CD4-positive, alpha-beta T cell treated with Interleukin-2 at 100 ng/mL for 4 hours (primary cell): ENCODE results near the gene HTD2.
"Not testable (repeated sequence)": the region's sequence is repeated elsewhere in the genome, so short reads cannot be mapped to it uniquely, and the experiment has no call there.

ENCODE experiments used
- DNase-seq: peaks from one replicate; pipeline ENCODE4 v3.0.0-alpha.2; 2020; ENCODE audit warnings: low spot score

The HTD2 gene

DNA sequence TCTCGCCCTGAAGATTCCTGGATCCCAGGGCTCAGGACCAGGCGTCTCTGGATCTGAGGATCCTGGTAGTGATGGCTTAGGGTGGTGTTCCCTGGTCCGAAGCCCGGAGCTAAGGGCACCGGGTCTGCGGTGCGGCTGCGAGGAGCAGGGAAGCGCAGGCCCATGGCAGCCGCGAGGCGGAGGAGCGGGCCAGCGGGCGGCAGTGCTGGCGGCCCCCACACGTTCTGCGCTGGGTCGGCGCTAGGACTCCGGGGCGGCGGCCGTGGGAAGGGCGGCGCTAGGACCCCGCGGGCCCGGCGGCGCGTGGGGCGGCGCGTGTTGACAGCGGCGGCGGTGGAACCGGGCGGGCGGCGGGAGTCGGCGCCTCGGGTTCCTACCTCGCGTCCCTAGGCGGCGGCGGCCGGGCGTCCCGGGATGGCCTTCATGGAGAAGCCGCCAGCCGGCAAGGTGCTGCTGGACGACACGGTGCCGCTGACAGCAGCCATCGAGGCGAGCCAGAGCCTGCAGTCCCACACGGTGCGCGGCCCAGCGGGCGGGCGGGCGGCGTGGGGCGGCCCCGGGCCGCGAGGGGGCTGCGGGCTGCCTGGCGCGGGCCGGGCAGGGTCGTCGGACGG is 26.4 kb downstream of the HTD2 start, which contains the start of gene PXK:
Gene PXK, plus strand, starts transcription at position 318 of the 614 bp plus-strand sequence. Its CDS starts 97 bp downstream, at position 415.
- DNase-seq, result peak; percentile 77

GRCh38 chr3:58333206-58334012 is 27.1 kb downstream of the HTD2 start:
- DNase-seq, result peak; percentile 18

- no peak for DNase-seq
Observed at GRCh38 chr3:58334013-58334321, 27.6 kb downstream of the HTD2 start.

DNA sequence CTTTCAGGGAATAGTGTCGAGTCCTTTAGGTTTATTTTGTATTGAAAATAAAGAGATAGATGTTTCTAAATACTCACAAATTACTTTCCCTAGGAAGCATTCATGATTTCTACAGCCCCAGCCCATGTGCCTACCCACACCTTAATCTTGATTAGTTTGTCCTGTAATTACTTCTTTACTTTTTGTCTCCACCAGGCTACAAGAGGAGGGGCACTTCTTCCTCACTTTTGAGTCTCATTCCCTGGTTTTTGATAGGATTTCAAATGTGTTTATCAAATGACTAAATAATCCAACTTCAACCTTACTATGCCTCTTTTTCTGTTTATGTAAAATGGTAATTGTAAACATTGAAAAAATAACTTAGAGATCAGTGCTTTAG is 28.2 kb downstream of the HTD2 start:
- DNase-seq, result no peak

DNA sequence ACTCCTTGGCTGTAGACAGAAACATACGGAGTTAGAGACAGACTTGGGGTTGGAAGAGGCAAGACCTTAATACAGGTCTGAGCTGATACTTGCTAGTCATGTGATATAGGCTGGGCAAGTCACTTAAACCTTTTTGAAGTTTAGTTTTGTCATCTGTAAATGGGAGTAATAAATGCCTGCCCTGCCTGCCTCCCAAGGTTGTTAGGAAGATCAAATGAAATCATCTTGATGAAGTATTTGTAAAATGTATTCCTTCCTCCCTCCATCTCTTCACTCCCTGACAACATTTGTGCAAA is 29.3 kb downstream of the HTD2 start:
- no peak for DNase-seq

- DNase-seq, result no peak
Observed at GRCh38 chr3:58336135-58336882, 30.0 kb downstream of the HTD2 start.

GRCh38 chr3:58337190-58337589 is 30.9 kb downstream of the HTD2 start:
- DNase-seq, result no peak

GRCh38 chr3:58339146-58339545 is 32.8 kb downstream of the HTD2 start:
- not testable (repeated sequence) for DNase-seq

GRCh38 chr3:58340594-58341244 is 34.4 kb downstream of the HTD2 start:
- no peak for DNase-seq

GRCh38 chr3:58341376-58341775 is 35.1 kb downstream of the HTD2 start:
- no peak for DNase-seq

- no peak for DNase-seq
Observed at GRCh38 chr3:58342676-58343075, 36.4 kb downstream of the HTD2 start.

- DNase-seq, result no peak
Observed at GRCh38 chr3:58345457-58345856, 39.1 kb downstream of the HTD2 start.

GRCh38 chr3:58346368-58346767 is 40.0 kb downstream of the HTD2 start:
- DNase-seq, result no peak

DNA sequence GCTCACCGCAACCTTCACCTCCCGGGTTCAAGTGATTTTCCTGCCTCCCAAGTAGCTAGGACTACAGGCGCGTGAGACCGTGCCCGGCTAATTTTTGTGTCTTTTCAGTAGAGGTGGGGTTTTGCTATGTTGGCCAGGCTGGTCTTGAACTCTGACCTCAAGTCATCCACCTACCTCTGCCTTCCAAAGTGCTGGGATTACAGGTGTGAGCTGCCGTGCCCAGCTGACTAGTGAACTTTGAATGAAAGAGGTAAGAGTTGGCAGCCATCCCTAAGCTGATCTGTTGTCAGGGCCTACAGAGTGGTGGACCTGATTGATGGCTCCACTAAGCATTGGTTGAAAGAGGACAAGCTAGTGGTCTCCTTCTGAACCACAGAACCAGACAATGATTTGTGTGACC is 41.7 kb downstream of the HTD2 start:
- no peak for DNase-seq

DNA sequence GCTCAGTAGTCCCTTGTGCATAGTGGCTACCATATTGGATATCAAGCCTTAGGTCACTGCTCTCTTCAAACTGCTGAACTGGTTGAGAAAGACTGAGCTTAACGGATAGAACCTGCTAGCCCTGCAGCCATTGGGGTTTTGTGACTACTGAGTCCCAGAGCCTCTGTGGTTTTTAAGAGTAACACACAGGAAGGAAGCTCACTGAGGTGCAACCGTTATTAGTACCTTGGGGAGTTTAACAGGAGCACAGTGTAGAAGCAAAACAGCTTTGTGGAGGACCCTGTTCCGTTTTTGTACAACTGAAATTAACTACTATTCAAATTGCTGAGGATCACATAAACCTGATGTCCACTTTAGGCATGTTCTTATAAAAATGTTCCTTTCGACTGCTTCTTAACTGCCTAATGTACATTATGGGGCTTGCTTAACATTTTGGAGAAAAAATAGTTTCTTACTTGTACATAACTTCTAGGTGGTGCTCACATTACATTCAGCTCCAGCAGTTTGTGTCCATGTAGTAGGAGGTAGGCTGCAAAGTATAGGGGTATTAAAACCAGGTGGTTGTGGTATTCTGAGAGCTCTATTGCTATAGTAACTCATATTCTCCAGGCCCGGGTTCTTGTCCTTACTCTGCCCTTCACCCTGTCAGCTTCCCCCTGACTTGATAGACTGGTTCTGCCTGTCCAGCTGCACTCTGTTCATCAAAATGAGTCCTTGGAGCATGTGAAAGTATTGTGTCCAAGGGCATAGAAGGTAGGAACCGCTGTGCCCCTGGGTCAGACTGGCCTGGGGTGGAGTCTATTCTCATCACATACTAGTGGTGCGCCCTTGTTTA is 43.7 kb downstream of the HTD2 start:
- peak; percentile 14 for DNase-seq

GRCh38 chr3:58350627-58351013 is 44.3 kb downstream of the HTD2 start:
- DNase-seq, result no peak

DNA sequence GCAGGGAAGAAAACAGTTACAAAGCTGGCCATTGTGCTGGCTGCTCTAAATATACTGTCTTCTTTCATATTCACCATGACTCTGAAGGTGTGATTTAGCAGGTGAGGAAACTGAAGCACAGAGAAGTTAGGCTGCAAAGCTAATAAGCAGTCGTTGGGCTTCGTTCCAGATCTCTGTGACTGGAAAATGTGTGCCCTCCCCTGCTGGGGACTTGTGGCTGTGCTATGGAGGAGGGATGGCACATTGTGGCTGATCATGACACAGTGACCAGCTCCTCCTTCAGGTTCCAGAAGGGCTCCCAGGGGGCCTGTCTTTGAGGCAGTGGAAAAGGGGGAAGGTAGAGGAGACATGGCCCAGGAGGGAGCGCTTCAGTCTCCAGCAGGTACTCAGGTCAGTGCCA is 45.6 kb downstream of the HTD2 start:
- DNase-seq, result no peak

DNA sequence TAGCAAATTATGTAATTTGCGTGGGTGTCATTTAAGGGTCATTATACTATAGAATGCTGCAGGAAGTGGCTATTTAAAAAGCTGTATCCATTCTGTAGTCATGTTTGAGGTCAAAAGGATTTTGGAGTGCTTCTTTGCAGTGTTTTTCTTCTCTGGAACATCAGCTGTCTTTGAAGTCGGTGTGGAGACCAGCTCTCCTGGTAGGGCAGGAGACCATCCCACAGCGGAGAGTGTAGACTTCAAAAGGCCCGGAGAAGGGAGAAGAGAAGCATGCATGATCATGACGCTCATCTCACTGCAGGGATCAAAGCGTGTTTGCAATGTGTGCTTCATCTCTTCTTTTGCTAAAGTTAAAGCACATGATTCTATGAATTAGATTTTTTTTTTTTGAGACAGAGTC is 46.3 kb downstream of the HTD2 start:
- DNase-seq, result no peak

DNA sequence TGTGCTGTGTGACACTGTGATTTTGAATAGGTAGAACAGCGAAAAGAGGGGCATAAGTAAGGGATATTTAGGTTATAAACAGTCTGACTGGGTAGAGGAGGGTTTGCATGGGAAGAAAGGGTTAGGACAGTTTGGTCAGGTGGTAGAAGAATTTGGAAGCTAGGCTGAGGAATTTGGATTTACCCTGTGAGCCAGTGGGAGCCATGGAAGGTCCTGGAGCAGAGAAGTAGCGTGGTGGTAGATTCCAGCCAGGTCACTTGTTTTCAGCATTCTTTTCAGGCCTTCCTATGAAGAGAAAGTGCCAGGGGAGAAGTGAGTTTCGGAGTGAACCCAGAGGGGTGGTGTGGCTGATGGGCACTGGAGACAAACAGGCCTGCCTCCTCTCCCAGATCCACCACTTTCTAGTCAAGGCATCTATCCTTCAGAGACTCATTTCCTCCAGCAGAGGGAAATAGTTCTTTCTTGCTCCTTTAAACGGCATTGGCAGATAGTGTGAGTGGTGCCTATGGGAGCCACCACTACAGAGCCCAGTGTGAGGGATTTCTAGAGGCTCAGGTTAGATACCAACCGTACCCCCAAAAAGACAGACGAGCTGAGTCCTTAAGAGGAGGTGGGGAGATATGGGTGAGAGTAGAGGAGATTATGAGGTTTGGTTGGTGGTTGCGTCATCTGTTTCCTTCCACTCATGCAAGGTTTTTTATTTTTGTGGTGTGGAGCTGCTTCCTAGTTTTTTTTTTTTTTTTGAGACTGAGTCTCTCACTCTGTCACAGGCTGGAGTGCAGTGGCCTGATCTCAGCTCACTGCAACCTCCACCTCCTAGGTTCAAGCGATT is 47.6 kb downstream of the HTD2 start:
- peak; percentile 11 for DNase-seq

GRCh38 chr3:58355179-58355578 is 48.9 kb downstream of the HTD2 start:
- DNase-seq, result no peak

- no peak for DNase-seq
Observed at GRCh38 chr3:58356054-58356453, 49.7 kb downstream of the HTD2 start.
